HG03045 (cell line): ENCODE measurements around the gene MBTPS2.

Source experiments
- ATAC-seq: cut with Tn5 transposase; IDR thresholded peaks from one replicate; pipeline ENCODE4 v1.9.1; 2021; ENCODE audit warnings: mild to moderate bottlenecking, moderate library complexity; ENCODE audit not compliant: unreplicated experiment

MBTPS2 gene

GRCh38 chrX:21932292-21933002 is 93.0 kb downstream of the MBTPS2 start:
- ATAC-seq: no peak

GRCh38 chrX:21933077-21933476 is 93.7 kb downstream of the MBTPS2 start:
- ATAC-seq: no peak

DNA sequence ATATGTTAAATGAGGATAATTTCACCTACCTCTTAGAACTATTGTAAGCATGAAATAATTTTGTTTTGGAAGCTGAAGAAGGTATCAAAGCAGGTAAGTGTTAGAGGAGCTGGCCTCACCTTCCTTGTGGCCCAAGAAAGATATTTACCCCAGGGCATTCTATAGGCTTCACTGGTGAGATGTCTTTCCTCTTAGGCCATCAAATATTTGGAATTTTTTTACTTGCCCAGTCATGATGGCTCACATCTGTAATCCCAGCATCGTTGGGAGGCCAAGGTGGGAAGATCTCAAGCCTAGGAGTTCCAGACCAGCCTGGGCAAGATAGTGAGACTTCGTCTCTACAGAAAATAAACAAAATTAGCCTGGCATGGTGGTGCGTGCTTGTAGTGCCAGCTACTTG is 95.0 kb downstream of the MBTPS2 start:
- ATAC-seq: no peak
